Mammary epithelial cell (primary cell): ENCODE measurements around the gene SLC6A18.

Source experiments
- EZH2 ChIP-seq: IDR thresholded peaks from 2 replicates; pipeline ENCODE4 v1.6.1; 2012; ENCODE audit warnings: low read length, inconsistent platforms, borderline replicate concordance
- TF ChIP-seq, protein P1 (sequence below), 2 donors: IDR thresholded peaks in 1 of 2; conservative IDR thresholded peaks in 1 of 2; 2 replicates each; pipeline ENCODE4 v1.5.1; 2011 to 2012; ENCODE audit warnings: inconsistent platforms in 2 of 2, low read length in 2 of 2, mild to moderate bottlenecking in 2 of 2, control low read depth in 1 of 2, low read depth in 1 of 2; ENCODE audit not compliant: insufficient read depth in 1 of 2; ENCODE audit errors: extremely low read depth in 1 of 2

DNA sequence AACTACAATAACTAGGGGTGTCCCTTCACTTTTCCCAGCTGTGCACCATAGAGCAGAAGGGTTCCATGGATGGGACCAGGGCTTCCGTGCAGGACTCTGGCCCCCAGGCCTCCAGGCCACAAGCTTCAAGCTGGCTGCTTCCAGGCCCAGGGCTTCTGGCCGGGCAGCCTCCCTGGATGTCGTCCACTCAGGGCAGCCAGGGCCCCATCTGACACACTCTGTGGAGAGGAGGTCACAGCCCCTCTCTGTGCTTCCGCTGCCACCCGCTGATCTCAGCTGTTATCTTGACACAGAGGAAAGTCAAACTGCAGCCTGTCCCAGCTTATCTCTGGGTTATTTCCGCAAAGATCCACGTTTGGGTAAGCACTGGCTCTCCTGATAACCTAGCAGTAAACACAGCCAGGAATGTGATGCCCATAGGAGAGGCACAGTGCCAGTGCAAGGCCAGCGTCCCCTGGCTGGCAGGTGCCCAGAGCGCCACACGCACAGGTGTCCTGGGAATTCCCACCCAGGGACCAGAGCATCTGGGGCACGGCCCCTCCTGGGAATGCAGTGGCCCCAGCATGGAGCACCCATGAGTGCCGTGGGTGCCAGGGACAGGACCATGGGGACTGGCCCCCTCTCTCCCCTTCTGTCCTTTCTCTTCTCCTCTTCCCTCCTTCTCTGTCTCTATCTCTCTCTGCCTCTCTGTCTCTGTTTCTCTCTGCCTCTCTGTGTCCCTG lies 39.4 kb upstream of the SLC6A18 start:
- TF ChIP-seq, protein P1, sequence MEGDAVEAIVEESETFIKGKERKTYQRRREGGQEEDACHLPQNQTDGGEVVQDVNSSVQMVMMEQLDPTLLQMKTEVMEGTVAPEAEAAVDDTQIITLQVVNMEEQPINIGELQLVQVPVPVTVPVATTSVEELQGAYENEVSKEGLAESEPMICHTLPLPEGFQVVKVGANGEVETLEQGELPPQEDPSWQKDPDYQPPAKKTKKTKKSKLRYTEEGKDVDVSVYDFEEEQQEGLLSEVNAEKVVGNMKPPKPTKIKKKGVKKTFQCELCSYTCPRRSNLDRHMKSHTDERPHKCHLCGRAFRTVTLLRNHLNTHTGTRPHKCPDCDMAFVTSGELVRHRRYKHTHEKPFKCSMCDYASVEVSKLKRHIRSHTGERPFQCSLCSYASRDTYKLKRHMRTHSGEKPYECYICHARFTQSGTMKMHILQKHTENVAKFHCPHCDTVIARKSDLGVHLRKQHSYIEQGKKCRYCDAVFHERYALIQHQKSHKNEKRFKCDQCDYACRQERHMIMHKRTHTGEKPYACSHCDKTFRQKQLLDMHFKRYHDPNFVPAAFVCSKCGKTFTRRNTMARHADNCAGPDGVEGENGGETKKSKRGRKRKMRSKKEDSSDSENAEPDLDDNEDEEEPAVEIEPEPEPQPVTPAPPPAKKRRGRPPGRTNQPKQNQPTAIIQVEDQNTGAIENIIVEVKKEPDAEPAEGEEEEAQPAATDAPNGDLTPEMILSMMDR (conservative IDR thresholded peaks at IDR 0.05 in 1 of 2, IDR thresholded peaks at IDR 0.05 in 1 of 2; ENCODE audit: extremely low read depth in 1 of 2, insufficient read depth in 1 of 2, low read depth in 1 of 2, low read length in 2 of 2), result no peak
- no peak for TF ChIP-seq EZH2
